ENCODE data around the gene RDH5.

RDH5 gene

DNA sequence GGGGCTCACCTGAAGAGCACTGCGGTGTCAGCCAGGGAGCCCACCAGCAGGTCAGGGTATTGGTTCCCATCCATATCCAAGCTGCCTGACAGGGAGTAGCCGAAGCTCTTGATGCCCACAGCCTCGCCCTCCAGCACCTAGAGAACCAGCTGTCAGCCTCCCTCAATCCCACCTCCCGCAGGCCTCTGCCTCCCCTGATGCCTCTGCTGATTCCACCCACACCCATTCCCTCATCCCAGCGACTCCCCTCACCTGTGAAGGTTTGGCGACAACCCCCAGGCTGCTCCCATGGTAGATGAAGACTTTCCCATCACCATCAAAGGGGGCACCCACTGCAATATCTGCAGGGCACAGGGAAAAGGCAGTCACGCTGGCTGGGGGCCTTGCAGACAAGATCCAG is 22.5 kb upstream of the RDH5 start:
- no peak overlapping the region for H3K27ac ChIP-seq (ENCODE audit: low read depth, low read length)
- H3K9me3 ChIP-seq (ENCODE audit: control insufficient read depth, insufficient read depth, low read length): no peaks in the 10 kb centered on the region
- no peaks in the 10 kb centered on the region for H3K36me3 ChIP-seq (ENCODE audit: control insufficient read depth, low read length)
- H3K4me3 ChIP-seq (ENCODE audit: low read length): no peak overlapping the region
- H3F3A ChIP-seq (ENCODE audit: control insufficient read depth, insufficient read depth): no peaks in the 10 kb centered on the region
- H3K9me2 ChIP-seq (replicated peaks; ENCODE audit: control insufficient read depth, low read length): no peaks in the 10 kb centered on the region
- no peaks in the 10 kb centered on the region for H3K79me2 ChIP-seq (ENCODE audit: control insufficient read depth, low read length)
- TF ChIP-seq EZH2phosphoT487 (IDR thresholded peaks at IDR 0.05; ENCODE audit: borderline replicate concordance, low read length): no peak
- TF ChIP-seq, protein P1, sequence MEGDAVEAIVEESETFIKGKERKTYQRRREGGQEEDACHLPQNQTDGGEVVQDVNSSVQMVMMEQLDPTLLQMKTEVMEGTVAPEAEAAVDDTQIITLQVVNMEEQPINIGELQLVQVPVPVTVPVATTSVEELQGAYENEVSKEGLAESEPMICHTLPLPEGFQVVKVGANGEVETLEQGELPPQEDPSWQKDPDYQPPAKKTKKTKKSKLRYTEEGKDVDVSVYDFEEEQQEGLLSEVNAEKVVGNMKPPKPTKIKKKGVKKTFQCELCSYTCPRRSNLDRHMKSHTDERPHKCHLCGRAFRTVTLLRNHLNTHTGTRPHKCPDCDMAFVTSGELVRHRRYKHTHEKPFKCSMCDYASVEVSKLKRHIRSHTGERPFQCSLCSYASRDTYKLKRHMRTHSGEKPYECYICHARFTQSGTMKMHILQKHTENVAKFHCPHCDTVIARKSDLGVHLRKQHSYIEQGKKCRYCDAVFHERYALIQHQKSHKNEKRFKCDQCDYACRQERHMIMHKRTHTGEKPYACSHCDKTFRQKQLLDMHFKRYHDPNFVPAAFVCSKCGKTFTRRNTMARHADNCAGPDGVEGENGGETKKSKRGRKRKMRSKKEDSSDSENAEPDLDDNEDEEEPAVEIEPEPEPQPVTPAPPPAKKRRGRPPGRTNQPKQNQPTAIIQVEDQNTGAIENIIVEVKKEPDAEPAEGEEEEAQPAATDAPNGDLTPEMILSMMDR (IDR thresholded peaks at IDR 0.05; ENCODE audit: low read depth, low read length, poor library complexity, severe bottlenecking): no peak
- no peaks in the 10 kb centered on the region for H3K4me1 ChIP-seq (ENCODE audit: control insufficient read depth, low read length)
- H3K4me2 ChIP-seq (ENCODE audit: low read length): no peak overlapping the region
- H4K20me1 ChIP-seq (ENCODE audit: control insufficient read depth, insufficient read depth, low read depth, low read length): no peaks in the 10 kb centered on the region
- H3K27me3 ChIP-seq (ENCODE audit: control insufficient read depth, low read length): peaks cover 11% of the 10 kb centered on the region; the same call in 1 of the 2 replicates

DNA sequence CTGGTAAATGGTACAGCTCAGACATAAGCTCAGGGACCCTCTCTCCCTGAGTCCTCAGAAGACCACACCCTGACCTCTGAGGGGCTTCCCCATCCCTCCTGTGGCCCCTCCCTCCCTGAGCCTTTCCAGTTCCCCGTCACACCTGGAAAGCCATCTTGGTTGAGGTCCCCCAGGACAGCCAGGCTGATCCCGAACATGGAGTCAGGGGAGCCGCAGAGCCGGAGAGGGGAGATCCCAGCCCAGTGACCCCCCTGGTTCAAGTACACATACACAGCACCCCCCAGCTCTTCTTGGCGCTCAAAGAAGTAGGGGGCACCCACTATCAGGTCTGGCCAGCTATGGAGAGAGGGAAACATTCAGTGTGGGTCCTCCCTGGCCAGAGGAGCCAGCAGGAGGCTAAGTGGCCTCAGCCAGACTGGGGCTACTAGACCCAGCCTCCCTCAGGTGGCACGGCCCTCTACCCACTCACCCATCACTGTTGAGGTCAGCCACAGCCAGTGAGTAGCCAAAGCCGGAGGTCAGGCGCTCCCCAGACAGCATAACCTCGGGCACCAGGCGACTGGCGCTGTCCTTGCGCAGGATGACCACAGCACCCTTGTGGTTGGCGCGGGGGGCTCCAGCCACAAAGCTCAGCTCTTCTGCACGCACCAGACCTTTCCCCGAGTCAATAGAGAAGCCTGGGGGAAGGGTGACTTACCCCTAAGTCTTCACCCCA is 21.8 kb upstream of the RDH5 start:
- Histone ChIP-seq H3K79me2 (ENCODE audit: control insufficient read depth, low read length) (no peaks in the 10 kb centered on the region), H3K4me2 (ENCODE audit: low read length) (no peak overlapping the region), H3K9me2 (replicated peaks; ENCODE audit: control insufficient read depth, low read length) (no peaks in the 10 kb centered on the region), H3K9me3 (ENCODE audit: control insufficient read depth, insufficient read depth, low read length) (no peaks in the 10 kb centered on the region), H3K4me1 (ENCODE audit: control insufficient read depth, low read length) (no peaks in the 10 kb centered on the region), H4K20me1 (ENCODE audit: control insufficient read depth, insufficient read depth, low read depth, low read length) (no peaks in the 10 kb centered on the region), H3K27ac (ENCODE audit: low read depth, low read length) (no peak overlapping the region), H3F3A (ENCODE audit: control insufficient read depth, insufficient read depth) (no peaks in the 10 kb centered on the region), H3K4me3 (ENCODE audit: low read length) (no peak overlapping the region), H3K36me3 (ENCODE audit: control insufficient read depth, low read length) (no peaks in the 10 kb centered on the region), H3K27me3 (ENCODE audit: control insufficient read depth, low read length) (peaks cover 11% of the 10 kb centered on the region; the same call in 1 of the 2 replicates)
- TF ChIP-seq, protein P1 (IDR thresholded peaks at IDR 0.05; ENCODE audit: low read depth, low read length, poor library complexity, severe bottlenecking): no peak
- TF ChIP-seq EZH2phosphoT487 (IDR thresholded peaks at IDR 0.05; ENCODE audit: borderline replicate concordance, low read length): no peak

DNA sequence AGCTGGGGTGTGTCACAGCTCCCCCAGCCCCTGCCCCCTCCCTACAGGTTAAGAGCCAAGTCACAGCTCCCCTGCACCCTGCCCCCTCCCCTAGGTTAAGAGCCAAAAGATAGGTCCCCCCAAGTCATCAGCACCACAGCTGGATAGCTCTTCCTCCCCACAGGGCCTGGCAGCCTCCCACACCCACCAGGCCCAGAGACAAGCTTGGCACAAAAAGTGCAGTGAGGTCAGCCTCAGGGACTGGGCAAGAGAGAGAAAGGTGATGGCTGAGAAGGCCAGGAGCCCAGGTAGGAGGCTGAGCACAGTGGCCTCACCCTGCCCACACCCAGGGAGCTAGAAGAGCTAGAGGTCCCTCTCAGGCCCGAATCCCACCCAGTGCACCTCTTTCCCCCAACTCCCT is 21.2 kb upstream of the RDH5 start:
- no peak overlapping the region for H3K4me3 ChIP-seq (ENCODE audit: low read length)

More for the DNA sequence above, 21.2 kb upstream of the RDH5 start:
- Histone ChIP-seq H3K36me3 (ENCODE audit: control insufficient read depth, low read length) (no peaks in the 10 kb centered on the region), H3K4me2 (ENCODE audit: low read length) (no peak overlapping the region), H3K27me3 (ENCODE audit: control insufficient read depth, low read length) (peaks cover 11% of the 10 kb centered on the region; the same call in 1 of the 2 replicates), H4K20me1 (ENCODE audit: control insufficient read depth, insufficient read depth, low read depth, low read length) (no peaks in the 10 kb centered on the region), H3K4me1 (ENCODE audit: control insufficient read depth, low read length) (no peaks in the 10 kb centered on the region), H3K79me2 (ENCODE audit: control insufficient read depth, low read length) (no peaks in the 10 kb centered on the region), H3K9me2 (replicated peaks; ENCODE audit: control insufficient read depth, low read length) (no peaks in the 10 kb centered on the region), H3K9me3 (ENCODE audit: control insufficient read depth, insufficient read depth, low read length) (no peaks in the 10 kb centered on the region), H3K27ac (ENCODE audit: low read depth, low read length) (no peak overlapping the region), H3F3A (ENCODE audit: control insufficient read depth, insufficient read depth) (no peaks in the 10 kb centered on the region)
- TF ChIP-seq EZH2phosphoT487 (IDR thresholded peaks at IDR 0.05; ENCODE audit: borderline replicate concordance, low read length): no peak
- TF ChIP-seq, protein P1 (IDR thresholded peaks at IDR 0.05; ENCODE audit: low read depth, low read length, poor library complexity, severe bottlenecking): no peak

Measured in DOHH2 (cell line).